Lower leg skin (tissue), 3 donors: Measurements from ENCODE around the gene GP5.

Source experiments
- CTCF ChIP-seq, 3 donors: fragments of 450-650 bp; IDR thresholded peaks; one replicate each; pipeline ENCODE4 v1.5.1; 2016; ENCODE audit warnings: antibody characterized with exemption in 3 of 3, mild to moderate bottlenecking in 3 of 3, moderate library complexity in 2 of 3
- POLR2A ChIP-seq, 2 donors: fragments of 450-650 bp; IDR thresholded peaks; one replicate each; pipeline ENCODE4 v1.6.1; 2016 to 2017; ENCODE audit warnings: antibody characterized with exemption in 2 of 2, mild to moderate bottlenecking in 1 of 2, moderate library complexity in 1 of 2

- TF ChIP-seq CTCF (IDR thresholded peaks at IDR 0.05): no peak
- TF ChIP-seq POLR2A (IDR thresholded peaks at IDR 0.05): no peak
Measured at GRCh38 chr3:194380326-194380725, 18.7 kb downstream of the GP5 start.
